ENCODE data around the gene IL31.

IL31 gene

DNA sequence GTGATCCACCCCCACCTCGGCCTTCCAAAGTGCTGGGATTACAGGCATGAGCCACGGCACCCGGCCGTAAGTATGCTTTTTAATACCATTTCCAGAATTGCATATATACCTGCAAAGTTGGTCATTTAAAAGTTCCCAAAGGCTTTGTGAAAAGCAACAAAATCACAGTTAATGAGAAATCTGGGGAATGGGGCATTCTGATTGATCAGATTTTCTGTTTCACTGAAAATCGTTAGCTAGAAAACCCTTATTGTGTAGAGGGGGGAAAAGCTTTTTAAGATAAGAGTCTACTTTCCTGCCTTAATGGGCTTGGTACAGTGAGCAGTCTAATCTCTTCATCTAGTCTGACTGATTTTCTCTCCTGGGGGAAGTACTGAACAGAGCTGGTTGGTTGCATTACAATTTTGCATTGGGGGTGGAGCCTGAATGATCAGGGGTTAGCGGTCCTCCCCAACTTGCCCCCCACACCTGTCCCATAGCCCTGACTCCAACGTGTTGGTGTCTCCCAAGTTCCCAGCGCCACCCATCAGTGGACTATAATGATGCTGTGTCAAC lies 23.8 kb downstream of the IL31 start:
- DNase-seq = no peak

DNA sequence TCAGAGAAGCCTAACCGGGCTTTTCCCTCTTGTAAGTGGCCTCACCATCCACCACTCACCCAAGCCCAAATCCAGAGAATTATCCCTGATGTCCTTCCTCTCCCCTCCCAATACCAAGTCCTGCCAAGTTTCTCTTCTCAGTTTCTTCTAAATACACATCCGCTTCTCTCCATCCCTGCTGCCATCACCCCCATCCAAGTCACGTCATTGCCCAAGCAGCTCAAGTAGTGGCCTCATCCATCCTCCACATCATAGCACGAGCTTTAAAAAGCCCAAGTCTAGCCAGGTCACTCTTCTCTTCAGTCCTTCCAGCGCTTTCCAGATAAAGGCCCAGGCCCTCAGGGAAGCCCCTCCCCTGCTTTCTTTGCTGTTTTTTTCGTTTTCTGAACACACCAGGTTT lies 25.4 kb downstream of the IL31 start:
- no peak for DNase-seq

DNA sequence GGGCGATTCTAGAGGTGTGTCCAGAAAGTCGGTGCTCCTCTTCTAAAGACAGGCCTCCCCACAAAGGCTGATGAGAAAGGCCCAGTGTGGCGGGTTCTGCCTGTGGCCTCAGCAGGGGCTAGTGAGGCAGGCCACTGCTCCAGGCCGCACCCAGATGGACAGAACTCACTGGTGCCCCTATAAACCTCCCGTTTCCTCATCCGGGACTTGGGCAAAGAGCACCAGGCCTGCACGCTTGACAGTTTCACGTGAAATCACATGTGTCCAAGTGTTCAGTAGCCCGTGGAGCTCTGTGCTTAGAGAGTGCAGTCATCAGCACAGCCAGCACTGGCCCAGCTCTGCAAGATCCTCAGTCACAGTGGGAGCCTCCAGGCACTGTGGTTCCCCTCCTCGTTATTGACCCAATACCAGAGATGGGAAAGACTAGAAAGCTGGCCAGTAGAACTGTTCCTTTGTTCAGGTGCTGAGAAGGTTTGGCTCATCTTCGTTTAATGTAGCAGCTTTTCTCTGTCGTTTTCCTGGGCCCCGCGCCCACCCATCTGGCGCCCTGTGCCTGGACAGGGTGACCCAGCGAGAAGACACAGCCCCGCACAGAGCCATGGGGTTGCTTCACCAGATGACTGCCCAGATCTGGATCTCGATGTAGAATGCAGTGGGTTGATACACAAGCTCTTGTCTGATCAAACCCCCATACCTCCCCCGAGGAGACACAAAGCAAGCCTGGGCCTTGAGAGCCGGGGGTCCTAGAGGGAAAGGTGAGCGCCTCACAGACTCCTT lies 26.3 kb downstream of the IL31 start:
- DNase-seq = no peak

DNA sequence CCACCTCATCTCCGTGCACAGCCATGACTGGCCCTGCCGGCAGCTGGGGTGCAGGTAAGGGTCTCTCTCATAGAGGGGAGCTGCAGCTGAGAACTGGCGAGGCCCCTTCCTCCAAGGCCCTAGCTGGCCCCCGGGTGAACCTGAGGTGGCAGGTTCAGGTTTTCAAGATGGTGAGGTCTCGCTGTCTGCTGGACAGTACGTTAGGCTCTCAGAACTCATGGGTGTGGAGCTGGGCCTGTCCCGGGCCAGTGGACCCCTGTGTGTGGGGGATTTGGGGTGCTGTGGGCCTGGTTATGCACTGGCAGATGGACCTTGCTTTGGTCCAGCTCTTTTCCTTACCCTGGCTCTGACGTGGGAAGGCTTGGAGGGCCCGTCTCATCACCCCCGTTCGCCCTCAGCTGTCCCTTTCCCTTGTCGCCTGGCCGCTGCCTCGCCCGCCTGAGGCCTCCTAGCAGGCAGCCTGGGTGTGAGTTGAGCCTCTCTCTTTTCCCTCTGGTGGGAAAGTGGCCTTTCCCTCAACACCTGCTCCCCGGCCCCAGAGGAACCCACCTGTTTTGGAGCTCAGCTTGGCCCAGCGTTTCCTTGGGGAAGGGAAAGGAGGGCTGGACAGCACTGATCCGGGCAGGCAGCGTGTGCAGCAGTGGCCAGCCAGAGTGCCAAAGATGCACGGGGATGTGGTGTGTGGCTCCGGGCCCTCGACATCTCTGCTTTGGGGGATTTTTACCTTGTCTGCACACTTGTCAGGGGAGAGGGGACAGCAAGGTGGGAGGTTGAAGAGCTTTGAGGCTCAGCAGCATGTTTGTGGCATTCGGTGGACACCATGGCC lies 28.3 kb downstream of the IL31 start:
- no peak for DNase-seq

DNA sequence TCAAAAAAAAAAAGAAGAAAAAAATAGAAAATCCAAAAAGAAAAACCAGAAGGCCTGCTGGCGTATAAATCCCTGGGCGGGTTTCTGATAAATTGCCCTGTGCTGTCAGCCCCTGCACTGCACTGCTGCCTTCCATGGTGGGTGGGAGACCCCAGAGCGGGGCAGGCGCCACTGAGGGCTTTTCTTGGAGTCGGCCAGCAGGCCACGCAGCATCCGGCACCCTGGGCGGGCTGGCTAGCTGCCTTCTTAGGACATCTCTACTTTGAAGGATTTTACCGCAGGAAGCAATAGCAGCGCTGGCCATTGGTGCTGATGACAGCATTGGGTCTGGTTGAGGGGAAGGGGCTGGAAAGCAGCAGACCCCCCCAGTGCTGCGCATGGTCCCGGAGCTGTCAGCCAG lies 29.1 kb downstream of the IL31 start:
- no peak for DNase-seq

DNA sequence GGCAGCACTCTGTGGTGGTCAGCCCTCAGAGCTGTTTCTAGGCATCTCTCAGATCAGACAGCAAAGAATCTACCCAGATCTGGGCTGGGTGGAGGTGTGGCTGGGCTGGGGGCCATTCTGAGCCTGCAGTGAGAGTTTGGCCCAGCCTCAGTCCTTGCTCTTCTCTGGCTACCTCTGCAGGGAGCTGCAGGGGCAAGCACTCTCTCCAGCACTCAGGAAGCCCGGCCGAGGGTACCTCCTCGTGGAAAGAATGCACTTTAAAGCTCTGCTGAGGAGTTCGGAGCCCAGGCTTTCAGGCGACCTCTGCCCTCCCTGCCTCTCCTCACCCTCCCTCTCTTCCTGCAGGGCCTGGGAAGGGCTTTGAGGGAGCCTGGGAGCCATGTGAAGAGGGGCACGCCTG lies 31.2 kb downstream of the IL31 start:
- DNase-seq = no peak

DNA sequence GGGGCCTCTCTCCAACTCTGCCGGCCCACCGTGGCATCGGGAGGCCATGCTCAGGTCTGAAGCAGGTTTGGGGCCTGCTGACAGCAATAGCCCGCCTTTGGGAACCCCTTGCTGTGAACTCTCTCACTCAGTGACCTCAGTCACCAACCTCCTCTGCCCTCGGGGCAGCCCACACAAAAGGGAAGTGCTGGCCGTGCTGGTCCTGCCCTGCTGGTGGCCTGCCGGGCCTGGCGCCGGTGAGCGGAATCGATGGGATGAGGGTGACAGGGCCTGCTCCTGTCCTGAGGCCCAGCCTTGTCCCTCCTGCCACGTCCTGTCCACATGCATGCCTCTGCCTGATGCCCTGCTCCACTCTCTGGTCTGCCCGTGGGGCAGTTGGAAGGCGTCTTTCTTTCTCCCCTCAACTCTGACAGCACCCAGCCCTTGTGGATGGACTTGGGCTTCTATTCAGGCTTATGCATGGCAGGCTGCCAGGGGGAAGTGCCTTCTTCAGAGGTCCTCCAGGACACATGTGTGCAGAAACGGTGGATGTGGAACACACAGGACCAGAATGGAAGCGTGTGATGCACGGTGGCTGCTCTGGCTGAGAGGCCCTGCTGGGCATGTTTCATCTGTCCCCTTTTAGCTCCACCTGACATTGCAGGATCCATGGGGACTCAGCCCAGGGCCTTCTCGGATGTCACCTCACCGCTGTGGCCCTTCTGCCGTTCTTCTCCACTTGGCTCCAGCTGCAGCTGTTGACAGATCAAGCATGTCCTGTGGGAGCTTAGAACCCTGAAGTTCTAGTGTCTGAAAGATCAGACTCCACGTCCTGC lies 31.9 kb downstream of the IL31 start:
- no peak for DNase-seq

DNA sequence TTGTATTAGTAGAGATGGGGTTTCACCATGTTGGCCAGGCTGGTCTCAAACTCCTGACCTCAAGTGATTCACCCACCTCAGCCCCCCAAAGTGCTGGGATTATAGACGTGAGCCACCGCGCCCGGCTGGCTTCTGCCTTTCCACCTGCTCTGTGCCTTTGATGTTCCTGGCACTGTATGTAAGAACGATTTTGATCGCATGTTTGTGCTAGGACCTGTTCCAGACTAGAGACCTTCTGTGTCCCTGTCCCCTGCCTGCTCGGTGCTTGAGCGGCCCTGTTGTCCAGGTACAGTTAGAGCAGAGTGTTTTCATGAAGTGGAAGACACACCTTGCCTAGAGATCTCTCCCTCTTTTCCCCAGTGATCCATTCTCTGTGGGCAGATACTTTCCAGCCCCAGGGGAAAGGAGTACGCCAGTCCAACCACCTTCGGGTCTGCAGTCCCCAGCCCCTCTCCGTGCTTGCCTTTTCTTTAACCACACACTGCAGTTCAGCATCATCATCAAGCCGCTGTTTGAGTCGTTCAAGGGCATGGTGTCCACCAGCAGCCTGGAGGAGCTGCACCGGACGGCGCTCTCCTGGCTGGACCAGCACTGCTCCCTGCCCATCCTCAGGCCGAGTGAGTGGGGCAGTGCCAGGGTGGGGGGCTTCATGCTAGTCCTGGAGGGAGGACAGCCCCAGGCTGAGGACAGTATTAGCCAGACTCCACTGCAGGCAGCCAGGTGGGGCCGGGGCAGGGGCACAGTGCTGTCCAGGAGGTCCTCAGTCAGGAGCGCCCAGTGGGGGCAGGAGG lies 33.4 kb downstream of the IL31 start:
- no peak for DNase-seq

DNA sequence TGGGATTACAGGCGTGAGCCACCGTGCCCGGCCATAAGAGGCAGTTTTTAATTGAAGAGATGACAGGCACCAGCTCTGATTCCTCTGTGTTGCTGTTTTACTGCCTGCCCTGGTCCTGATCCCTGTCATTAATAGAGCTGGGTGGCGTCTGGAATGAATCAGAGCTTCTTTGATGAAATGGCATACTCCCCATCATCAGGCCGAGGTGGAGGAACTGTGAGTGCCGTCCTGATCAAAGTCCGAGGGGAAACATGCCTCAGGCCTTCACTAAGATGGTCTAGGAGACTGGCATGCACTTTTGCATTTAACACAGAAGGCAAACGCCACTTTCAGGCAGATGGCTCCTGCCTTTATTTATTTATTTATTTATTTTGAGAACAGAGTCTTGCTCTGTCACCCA lies 34.1 kb downstream of the IL31 start:
- DNase-seq = no peak

DNA sequence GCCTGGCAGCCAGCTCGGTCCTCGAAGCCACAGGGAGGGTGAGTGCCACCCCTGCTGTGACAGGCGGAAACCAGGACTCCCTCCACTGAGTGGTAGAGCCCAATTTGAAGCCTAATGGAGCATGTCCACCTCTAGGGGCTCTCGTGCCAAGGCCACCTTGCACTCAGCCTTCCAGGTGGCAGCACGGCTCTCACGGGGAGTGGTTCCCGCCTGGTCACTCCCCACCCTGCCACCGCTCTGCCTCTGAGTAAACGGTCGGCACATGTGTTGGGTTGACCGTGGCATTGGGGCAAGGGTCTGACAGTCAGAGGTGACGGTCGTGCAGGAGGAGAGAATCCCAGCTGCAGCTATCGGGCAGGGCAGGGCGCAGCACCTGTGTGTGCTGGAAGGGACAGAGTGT lies 34.8 kb downstream of the IL31 start:
- DNase-seq = no peak

DNA sequence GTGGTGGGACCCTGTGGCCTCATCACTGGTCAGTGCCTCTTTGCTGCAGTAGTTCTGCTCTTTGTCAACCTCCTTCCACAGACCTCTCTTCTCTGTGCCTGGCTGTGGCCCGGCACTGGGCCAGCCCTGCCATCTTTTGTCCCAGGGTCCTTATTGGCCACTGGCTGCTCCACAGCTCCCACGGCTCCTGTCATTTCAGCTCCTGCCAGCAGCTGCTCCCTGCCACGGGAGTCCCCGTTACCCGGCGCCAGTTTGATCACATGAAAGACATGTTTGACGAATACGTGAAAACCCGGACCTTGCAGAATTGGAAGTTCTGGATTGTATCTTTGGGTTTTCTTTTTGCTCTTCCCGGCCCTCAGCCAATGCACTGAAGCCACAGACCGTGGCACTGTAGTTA lies 35.4 kb downstream of the IL31 start:
- no peak for DNase-seq

DNA sequence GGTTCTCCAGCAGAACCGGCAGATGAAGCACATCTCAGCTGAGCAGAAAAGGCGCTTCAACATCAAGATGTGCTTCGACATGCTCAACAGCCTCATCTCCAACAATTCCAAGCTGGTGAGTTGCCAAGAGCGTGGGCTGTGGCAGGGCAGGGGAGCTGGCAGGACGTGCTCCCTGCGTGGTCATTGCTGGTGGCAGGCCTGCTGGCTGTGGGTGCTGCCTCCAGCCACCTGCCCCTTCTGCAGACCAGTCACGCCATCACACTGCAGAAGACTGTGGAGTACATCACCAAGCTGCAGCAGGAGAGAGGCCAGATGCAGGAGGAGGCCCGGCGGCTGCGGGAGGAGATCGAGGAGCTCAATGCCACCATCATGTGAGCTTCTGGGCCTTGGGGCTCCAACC lies 35.8 kb downstream of the IL31 start:
- no peak for DNase-seq

DNA sequence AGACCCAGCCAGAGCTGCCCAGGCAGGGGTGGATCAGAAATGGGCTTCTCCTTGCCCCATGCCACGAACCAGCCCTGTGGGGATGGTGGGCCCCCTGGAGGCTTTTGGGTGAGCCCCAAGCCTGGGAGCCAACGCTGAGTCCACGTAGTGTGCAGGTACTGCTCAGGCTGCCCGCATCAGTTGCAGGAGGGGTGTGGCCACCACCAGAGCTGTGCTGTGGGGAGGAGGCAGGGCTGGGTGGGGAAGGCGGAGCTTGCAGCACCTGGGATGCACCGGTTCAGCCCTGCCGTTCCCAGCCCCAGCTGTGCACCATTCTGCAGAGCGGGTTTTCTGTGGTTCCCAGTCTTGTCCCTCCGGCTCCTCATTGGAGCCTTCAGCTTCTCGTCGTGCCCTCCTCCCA lies 36.3 kb downstream of the IL31 start:
- peak; percentile 58 for DNase-seq

DNA sequence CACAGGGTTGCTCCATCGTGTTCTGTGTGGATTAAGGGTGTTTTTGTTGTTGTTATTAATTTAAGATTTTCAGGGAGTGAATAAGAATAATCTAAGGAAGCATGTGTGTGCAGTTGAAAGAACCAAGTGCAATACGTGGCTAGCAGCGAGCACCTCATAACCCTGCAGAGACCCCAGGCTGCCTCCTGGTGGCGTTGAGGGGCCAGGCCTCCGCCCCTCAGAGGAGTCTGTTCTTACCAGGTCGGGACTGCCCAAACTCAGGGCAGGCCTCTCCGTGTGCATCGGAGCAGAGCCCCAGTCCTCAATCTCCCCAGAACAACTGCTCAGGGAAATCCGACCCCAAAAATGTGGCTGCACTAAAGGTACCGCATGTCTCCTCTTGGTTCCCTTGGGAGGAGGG lies 36.8 kb downstream of the IL31 start:
- DNase-seq = no peak

DNA sequence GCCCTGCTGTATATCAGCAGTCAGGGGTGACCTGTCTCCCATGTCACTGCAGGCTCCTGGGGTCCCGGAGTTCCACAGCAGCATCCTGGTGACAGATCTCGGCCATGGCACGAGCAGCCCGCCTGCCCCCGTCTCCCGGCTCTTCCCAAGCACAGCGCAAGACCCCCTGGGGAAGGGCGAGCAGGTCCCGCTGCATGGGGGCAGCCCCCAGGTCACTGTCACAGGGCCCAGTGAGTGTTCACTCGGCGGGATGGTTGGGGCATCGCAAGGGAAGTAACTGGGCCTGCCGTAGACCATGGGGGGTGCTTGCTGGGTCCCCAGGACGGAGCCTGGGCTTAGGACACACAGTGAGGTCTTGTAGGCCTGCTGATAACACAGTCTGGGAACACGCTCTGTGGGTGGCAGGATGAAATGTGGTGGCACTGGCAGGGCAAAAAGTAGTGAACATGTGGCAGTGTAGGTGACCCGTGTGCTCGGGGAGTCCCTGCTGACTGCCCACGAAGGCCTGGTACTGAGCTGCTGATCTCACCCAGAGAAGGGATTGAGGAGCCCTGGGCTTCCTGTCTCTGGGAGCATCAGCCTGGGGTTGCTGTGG lies 38.5 kb downstream of the IL31 start:
- DNase-seq = no peak

DNA sequence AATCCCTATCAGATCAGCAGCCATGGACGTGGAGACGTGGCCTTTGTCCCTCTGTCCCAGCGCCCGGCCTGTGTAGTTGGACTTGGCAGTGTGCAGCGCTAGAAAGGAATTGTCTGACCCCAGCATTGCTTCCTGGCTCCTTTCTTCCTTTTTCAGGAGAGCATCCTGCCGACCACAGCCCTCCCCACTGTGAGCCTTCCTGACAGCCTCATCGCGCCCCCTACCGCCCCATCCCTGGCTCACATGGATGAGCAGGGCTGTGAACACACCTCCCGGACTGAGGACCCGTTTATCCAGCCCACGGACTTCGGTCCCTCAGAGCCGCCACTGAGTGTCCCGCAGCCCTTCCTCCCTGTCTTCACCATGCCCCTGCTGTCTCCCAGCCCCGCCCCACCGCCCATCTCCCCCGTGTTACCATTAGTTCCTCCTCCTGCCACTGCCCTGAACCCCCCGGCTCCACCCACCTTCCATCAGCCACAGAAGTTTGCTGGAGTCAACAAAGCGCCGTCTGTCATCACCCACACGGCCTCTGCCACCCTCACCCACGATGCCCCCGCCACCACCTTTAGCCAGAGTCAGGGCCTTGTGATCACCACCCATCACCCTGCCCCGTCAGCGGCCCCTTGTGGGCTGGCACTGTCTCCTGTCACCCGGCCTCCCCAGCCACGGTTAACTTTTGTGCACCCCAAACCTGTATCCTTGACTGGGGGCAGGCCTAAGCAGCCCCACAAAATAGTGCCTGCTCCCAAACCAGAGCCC lies 40.6 kb downstream of the IL31 start:
- DNase-seq = no peak

DNA sequence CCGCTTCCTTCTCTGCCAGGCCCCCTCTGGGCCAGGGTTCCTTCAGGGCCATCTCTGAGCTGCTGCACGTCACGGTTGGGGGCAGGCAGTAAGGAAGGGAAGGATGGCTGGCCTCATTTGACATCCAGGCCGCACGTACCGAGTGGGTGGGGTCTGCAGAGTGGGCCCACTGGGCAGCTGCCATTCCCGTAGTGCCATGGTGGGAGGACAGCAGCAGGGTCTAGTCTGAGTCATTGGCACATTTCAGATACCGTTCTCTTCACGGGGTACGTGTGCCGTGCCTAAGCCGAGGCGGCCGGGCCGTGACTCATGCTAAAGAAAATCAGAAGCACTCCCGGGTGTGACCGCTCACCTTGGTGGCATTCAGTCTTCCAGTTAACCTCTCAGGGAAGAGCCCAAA lies 43.9 kb downstream of the IL31 start:
- peak; percentile 73 for DNase-seq

DNA sequence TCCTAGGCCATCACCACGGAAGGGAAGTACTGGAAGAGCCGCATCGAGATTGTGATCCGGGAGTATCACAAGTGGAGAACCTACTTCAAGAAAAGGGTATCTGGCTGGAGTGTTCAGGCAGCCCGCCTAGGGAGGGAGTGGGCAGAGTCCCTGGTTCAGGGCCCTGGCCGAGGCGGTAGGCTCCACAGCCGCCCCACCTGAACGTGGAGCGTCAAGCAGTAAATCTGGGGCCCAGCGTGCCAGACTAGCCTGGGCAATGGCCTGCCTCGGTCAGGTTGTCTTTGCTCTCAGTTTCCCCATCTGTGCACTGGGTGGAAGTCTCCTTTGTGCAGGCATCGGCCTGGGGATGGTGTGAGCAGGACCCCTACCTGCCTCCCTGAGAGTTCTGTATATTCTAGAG lies 44.9 kb downstream of the IL31 start:
- no peak for DNase-seq

DNA sequence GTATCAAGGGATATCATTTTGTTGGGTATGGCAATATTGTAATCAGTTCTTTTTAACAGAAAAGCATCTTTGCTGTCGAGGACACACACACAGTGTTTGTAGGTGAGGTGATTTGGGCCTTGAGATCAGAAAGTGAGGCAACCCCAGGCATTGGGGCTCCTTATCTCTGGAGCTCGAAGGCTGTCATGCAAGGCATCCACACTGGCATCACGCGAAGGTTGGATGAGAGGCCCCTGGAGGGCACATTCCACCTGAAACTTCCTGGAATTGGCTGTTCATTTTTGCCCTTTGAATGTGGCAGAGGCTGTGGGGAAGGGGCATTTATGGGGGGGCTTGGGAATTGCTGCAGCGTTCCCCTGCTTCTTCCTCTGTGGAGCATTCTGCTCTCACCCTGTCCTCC lies 45.5 kb downstream of the IL31 start:
- DNase-seq = no peak

DNA sequence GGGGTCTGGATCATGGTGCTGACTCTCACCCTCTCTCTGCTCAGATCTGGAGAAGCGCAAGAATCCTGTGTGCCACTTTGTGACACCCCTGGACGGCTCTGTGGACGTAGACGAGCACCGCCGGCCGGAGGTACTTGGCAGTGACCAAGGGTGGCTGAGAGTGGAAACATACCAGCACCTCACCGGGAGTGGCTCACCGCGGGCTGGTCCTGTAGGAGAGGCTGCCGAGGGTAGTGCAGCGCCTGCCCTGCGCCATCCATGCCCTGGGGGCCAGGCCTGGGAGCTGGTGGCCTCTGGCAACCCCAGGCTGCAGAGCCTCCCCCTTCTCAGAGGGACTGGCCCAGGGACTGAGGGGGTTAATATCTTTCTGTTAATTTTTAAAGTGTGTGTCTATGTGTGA lies 46.2 kb downstream of the IL31 start:
- no peak for DNase-seq

Measured in 8988T (cell line).